HG03025 (cell line): ENCODE measurements around the gene CXorf58.

Source experiments
- ATAC-seq: cut with Tn5 transposase; IDR thresholded peaks from one replicate; pipeline ENCODE4 v1.9.1; 2021; ENCODE audit warnings: mild to moderate bottlenecking, moderate library complexity; ENCODE audit not compliant: unreplicated experiment, low FRiP score

CXorf58 gene

DNA sequence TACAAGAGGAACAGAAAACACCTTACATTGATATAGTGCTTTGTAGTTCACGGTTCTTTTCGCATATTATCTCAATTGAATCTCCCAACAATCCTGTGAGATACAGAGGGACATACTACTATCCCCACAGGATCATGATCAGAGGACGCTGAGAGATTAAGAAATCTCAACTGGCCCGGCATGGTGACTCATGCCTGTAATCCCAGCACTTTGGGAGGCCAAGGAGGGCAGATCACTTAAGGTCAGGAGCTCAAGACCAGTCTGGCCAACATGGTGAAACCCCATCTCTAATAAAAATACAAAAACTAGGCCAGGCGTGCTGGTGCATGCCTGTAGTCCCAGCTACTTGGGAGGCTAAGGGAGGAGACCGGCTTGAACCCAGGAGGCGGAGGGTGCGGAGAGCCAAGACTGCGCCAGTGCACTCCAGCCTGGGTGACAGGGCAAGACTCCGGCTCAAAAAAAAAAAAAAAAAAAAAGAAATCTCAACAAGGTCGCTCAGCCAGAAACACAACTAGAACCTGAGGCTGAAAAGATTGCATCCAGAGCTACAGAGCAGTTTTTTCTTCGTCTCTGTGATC lies 7.5 kb upstream of the CXorf58 start:
- no peak for ATAC-seq

DNA sequence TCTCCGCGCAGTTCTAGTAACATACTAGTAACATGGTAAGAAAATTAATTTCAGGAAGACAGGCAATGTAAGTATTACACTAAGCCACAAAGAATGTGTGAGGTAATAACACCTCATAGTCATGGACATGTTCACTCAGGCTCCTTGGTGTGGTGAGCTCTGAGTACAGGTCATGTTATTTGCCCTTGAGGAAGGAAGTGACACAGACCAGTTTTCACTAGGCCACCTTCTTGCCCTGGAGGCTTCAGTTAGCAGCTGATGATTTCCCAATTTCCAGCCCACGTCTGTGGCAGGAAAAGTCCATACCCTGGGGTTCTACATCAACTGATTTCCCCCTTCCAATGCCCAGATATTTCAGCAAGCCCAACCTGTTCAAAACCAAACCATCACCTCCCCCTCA lies 6.7 kb upstream of the CXorf58 start:
- ATAC-seq = no peak

DNA sequence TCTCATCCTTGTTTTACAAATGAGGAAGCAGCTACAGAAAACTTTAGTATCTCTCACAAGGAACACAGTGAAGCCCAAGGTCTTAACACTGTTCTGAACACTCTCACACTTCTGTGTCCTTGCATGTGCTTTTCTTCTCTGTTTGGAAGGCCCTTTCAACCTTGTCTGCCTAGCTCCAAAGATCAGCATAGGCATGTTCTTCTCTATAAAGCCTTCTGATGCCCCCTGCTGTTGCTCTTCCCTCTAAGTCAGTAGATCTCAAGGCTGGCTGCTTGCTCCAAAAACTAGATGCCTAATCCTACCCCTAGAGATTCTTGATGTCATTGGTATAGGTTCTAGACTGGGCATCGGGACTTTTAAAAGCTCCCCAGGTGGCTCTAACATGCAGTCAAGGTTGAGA lies 6.0 kb upstream of the CXorf58 start:
- peak; percentile 59 for ATAC-seq

DNA sequence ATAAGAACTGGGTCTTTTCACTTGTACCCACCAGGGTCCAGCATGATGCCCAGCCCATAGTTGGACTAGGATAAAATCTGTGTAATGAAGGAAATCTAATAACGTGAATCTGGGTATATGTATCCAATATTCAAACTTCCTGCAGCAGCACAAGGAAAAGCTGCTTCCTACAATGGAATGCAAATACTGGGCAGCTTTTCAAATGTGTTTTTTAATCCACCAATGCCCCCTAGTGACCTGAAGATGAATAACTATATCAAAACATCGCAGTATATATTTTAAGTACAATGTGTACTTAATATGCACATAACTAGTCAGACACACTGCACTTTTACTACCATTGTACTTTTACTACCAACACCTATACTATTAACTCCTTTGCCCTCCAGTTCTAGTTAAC lies 5.4 kb upstream of the CXorf58 start:
- ATAC-seq = no peak

DNA sequence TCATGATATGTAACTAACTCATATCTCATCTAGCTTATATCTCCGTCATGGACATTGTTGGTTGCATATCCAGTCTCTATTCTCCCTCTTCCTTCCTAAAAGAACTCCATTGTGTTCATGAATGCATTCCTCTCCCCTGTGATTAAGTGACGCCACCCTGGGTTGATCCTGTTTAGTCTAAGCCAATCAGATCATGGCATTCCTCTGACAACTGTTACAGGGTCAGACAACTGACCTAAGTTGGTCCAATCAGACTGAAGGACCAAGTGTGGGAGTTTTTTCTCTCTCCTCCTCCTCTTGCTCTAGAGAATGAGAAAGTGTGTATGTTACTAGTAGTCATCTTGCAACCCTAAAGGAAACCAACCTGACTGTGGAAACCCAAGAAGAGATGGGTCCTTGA lies 3.7 kb upstream of the CXorf58 start:
- no peak for ATAC-seq

DNA sequence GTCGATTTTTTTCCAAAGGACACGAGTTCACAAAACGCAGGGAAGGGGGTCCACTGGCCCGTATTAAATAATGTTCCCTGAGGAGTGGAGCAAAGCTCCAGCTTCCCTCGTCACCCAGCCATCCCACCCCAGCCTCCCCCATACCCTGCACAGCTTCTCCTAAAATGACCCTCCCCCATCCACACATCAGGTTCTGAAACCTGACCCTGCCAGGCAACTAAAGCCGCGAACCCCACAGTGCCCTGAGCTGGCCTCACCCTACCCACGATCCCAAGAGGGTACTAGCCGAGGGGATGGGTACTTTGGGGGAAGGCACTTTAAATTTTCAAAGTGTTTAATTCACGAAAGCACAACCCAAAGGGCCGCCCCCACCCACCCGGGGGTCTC lies 702 bp upstream of the CXorf58 start:
- ATAC-seq = no peak

DNA sequence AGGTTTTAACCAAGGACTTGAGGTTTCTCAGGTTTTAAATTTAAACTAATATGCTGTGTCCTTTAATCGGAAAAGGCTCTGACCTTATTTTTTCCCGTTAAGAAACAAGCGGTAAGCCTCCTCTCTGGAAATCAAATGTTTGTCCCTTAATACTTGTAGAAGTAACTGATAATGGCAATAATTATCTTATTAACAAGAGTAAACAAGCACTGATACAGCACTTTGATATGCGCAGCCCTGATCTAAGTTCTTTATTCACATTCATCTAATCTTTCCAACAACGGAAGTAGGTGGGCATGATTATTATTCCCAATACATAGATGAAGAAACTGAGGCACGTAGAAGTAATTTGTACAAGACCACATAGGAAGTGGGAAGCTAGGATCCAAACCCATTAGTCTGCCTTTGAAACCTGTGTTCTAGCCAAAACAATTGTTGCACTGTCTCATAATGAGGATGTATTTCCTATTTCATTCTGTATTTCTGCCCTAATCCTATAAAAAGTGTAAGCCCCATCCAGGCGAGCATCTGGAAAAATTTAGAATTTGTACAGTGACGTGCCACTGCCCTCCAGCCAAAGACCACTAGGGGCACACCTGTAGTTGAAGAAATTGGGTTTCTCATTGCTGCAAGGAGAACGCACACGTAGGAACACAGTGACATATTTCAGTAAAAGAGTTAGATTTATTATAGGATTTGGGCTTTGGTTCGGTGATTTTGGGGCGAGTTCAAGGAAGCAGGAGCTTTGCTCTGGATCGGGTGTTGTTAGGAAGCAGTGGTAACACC lies 606 bp downstream of the CXorf58 start:
- no peak for ATAC-seq

DNA sequence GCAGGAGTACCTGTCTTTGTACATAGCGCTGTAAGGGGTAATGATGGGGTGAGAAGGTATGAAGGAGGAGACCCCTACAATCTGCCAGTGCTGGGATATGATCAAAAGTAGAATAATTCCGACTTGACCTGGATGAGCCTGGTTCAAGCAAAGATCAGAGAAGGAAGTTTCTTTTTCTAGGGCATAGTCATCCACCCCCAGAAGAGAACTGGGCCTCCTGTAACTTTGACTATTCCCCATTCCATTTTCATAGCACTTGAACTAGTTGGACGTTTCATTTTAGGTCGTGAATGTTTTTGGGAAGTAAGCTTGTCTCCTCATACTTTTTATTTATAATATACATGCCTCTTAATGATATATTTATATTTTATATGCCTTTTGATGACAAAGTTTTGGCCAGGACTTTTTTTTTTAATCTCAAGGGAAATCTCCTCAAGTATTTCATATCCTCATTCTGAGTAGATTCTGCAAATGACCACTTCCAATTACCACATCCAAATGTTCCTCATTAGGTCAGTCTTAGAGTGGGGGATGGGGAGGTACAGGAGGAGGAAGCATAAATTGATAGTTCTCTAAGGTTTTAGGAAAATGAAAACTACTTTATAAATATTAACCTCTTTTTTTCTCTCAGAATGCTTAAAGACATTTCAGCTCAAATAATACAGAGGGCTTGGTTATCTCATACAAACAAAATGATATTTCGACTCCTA lies 3.5 kb downstream of the CXorf58 start:
- ATAC-seq = no peak

DNA sequence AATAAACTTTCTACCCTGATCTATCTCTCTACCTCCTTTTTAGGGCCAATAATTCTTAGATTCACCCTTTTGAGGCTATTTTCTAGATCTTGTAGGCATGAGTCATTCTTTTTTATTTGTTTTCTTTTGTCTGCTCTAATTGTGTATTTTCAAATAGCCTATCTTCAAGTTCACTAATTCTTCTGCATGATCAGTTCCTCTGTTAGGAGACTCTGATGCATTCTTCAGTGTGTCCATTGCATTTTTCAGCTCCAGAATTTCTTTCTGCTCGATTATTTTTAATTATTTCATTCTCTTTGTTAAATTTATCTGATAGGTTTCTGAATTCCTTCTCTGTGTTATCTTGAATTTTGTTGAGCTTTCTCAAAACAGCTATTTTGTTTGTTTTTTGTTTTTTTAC lies 11.3 kb downstream of the CXorf58 start:
- no peak for ATAC-seq

DNA sequence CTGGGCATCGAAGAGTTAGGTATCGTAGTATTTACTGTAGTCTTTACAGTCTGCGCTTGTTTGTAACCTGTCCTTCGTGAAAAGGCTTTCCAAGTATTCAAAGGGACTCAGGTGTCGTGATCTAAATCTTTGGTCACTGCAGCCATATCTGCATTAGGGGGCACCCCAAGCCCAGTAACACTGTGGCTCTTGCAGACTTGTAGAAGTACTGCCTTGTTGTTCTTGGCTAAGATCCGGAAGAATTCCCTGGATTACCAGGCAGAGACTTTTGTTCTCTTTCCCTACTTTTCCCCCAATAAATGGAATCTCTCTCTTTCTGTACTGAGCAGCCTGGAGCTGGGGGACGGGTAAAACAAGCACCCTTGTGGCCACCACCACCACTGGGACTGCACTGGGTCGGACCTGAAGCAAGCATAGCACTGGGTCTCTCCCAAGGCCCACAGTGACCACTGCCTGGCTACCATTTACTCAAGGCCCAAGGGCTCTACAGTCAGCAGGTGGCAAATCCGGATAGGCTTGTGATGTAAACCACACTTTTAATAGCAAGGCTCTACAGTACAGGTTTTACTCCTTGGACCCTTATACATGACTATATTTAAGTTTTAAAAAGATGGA lies 12.0 kb downstream of the CXorf58 start:
- no peak for ATAC-seq

DNA sequence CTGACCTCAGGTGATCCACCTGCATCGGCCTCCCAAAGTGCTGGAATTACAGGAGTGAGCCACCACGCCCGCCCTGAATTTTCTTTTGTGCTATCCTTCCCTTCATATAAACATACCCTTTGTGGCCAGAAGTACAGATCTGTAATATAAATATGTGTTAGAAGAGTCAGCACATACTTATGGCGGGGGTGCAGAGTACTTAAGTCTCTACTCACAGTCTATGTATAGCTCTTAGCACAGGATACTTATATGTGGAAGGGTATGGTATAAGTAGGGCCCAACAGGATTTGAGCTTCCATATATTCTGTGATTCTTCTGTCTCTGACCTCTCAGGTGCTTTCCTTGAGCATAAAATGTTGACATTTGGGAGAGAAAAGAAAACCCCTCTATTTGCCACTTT lies 18.2 kb downstream of the CXorf58 start:
- ATAC-seq = no peak

DNA sequence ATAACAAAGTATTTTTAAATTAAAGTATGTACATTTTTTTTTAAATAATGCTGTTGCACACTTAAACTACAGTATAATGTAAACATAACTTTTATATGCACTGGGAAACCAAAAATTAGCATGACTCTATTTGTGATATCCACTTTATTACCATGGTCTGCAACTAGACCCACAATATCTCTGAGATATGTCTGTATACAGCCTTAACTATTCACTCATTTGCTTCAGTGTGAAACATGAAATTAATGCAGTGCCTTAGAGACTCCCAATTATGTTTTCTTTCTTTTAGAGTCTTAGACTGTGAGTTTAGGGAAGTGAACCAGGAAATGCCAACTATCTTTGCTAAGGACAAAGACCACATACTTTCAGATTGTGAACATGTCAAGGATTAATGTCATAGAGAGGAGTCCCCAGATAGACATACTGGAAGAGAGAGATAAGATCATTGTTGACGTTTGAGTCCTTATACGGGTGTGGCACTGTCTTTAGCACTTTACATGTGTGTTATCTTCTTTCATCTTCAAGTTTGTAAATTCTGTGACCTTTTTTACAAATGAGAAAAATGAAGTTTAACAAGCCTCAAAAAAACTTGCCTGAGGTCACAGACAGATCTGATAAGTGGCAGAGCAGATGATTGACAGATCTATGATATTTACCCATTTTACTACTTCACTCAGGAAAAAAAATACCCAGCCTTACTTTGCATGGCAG lies 23.2 kb downstream of the CXorf58 start:
- no peak for ATAC-seq

DNA sequence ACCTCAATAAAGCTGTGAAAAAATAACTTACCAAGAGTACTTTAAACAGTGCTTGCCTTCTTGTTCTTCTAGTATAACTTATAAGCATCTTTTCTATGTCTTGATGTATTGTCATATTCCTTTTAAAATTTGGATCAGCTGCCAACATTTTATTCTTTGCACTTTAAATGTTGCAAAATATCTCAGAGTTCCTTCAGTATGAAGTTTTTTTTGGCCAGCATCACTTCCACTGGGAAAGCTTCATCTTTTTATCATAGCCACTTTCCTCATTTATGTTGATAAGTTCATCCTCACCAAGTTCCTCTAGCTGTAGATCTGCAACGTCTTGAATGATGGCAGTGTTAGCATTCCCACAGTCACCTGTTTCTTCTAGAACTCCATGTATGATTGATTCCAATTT lies 24.2 kb downstream of the CXorf58 start:
- ATAC-seq = no peak

DNA sequence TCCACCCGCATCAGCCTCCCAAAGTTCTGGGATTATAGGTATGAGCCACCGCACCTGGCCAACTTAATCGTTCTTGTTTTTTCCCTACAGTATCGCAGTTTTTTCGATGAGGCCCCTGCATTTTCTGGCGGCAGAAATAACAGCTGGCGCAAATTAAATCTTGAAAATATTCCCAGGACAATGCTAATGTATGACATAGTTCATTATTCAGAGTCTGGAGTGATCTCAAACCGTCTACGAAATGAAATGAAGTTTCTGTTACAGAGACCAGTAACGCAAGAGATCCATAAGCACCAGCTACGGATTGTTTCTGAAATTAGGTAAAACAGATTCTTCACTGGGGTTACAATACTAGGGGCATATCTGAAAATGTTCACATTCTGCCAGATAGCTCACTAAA lies 27.3 kb downstream of the CXorf58 start:
- ATAC-seq = no peak

DNA sequence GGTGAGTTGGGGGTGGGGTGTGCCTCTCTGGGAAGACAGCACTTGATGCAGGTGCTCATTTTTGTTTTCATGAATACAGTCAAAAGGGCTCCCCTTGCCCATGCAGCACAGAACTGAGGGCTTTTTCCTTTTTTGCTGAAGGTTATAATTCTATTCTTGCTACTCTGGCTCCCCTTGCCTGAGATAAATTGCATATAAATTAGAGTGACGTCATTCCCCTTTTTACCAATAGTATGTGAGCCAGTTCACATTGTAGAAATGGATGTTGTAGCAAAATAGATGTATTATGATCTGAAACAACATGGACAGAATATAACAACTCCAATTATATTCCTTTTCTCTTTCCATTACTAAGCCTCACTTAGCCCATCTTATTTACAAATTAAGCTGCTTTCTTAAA lies 28.4 kb downstream of the CXorf58 start:
- no peak for ATAC-seq

DNA sequence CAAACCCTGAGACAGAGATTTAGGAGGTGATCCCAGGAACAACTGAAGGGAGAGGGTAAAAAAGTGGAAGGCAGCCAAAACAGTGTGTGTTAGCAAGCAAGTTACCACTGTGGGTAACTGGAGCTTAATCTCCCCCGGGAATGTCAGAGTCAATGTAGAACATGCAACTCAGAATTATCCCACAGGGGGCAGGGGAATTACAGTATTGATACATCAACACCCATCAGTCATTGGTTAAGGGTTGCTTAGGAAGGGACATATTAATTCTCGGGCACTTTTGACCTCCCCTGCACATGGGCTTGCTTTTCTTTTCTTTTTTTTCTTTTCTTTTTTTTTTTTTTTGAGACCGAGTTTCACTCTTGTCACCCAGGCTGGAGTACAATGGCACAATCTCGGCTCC lies 29.3 kb downstream of the CXorf58 start:
- ATAC-seq = no peak

DNA sequence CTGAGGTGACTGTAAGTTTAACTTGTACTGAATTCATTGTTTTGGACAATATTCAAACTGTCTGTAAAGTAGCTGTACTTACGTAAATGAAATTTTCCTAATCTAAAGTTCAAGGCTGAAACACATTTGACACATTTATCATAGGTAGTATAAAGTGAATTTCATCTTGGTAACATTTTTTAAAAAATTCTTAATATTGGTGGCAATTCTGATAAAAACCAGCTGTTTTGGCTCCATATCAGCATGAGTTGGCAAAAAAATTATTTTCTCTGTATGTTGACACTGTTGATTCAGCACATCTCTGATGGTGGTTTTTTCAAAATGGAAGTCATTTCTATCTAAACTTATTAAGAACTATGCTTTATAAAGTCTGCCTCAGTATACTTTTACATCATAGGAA lies 30.9 kb downstream of the CXorf58 start:
- ATAC-seq = no peak

DNA sequence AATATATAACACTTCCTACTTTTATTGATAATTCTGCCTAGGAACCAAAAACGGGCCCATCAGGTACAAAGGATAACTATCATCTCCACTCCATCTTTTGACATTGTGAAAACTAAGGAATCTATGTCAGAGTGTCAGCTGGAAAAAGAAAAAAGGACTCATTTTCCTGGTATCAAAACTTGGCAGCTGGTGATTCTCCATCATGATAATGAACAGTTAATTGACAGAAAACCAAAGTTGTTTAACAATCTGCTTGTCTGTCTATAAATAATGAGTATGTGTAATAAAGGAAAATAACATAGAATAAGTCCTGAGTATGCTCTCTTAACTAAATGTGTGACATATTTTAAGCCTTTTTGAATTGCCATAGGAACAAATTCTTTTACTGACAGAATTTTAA lies 31.4 kb downstream of the CXorf58 start:
- no peak for ATAC-seq

DNA sequence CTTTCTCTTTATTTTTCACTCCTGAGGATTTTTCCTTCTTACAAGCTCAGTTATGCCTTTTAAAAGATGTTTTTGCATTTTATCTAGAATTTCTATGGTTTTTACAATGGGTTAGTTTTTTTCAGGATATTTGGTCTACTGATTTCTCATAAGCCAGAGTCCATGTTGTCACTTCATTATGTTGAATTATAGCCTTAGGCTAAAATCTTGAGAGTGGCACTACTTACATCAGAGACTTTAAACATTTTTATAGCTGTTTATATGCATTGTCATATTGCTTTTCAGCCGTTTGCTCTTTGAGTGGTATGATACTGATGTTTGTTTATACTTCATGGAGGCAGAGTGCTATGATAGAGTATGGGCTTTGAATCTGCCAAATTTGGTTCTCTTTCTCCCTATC lies 36.4 kb downstream of the CXorf58 start:
- ATAC-seq = no peak

DNA sequence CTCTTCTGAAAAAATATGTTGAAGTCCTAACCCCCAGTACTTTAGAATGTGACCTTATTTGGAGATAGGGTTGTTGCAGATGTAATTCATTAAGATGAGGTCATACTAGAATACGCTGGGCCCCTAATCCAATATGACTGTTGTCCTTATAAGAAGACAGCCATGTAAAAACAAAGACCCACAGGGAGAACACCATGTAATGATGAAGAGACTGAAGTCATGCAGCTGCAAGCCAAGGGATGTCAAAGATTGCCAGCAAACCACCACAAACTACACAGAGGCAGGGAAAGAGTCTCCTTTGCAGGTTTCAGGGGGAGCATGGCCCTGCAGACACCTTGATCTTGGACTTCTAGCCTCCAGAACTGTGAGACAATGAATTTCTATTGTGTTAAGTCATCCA lies 37.4 kb downstream of the CXorf58 start:
- ATAC-seq = no peak

DNA sequence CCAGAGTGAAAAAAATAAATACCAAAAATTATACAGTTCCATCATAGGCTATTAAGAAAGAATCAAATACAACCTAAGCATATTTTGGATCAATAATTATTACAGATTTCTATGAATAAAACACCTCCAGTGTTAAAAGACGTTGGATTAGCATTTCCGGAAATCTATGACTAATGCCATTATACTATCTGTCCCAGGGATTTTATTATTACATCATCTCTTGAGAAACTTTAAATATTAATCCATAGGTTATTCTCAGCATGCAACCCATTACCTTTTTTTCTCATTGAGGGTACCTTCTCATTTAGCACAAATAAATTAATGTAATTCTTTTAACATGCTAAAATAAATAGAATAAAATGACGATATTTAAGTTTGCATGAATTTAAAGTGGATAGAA lies 44.6 kb downstream of the CXorf58 start:
- ATAC-seq = no peak
